ENCODE results near the gene SIL1.

Gene SIL1

DNA sequence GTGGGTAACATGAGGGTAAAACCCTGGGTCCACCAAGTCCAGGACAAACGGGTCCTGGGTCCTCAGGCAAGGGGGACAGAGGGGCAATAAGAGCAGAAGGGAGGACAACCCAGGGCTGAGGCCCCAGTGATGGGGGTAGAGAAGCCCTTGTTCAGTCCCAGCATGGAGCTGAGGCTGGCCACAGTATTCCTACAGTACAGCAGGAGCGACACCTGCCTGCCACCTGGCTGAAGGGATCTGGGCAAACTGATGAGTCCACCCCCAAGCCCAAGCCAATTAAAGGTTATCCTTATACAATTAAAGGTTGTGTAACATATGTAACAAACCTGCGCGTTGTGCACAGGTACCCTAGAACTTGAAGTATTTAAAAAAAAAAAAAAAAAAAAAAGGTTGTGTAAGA lies 225.3 kb downstream of the SIL1 start:
- DNase-seq: peak in 1 of 2 experiments; percentile 15

DNA sequence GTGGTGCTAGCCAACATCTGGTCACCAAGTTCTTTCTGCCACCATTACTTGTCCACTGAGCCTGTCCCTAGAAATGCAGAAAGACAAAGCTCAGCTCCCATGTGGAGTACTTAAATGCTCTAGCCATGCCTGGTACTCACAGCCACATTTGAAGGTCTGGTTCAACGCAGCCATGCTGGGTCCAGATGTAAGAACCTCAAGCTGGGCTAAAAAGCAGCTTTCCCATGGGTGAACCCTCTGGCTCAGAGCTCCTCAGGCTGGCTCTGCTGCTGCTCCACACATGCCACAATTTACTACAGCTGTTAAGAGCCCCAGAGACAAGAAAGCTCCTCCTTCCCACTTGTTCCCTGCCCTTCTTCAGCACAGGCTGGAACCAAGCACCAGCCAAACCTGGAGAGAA lies 225.9 kb downstream of the SIL1 start:
- no peak for DNase-seq

- DNase-seq: peak; percentile 7 to 70
Measured at GRCh38 chr5:138969323-138970002, 228.7 kb downstream of the SIL1 start.

- DNase-seq: no peak
Measured at GRCh38 chr5:138968601-138969000, 229.6 kb downstream of the SIL1 start.

DNA sequence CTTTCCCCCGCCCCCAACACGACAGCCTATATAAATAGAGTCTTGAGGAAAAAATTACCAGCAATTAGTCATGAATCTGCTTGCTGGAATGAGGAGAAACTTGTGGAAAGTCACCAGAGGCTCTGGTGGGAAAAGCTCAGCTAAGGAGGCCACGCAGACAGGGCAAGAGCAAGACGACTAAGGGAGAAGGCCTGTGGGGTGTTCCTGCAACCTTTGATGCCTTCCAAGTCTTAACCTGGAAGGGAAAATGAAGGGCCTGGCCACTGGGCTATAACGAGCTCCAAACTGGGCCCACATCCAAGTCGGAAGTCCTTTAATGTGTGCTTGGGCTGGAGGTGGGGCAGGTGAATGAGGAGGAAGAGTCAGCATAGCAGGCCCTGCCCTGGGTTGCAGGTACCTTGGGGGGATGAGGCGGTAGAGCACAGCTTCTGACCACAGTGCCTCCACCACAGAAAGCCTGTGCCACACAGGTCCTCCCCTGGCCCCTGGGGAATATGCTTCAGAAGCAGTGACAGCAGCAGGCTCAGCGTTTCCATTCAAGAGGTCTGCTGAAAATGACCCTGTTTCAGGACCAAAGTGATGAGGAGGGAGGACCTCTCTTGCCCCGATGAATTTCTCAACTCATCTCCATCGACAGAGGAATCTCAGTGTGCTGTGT lies 230.2 kb downstream of the SIL1 start:
- peak in 1 of 2 experiments; percentile 38 for DNase-seq

GRCh38 chr5:138966236-138966985 lies 231.8 kb downstream of the SIL1 start:
- no peak for DNase-seq

- DNase-seq: no peak
Measured at GRCh38 chr5:138965626-138966025, 232.5 kb downstream of the SIL1 start.

DNA sequence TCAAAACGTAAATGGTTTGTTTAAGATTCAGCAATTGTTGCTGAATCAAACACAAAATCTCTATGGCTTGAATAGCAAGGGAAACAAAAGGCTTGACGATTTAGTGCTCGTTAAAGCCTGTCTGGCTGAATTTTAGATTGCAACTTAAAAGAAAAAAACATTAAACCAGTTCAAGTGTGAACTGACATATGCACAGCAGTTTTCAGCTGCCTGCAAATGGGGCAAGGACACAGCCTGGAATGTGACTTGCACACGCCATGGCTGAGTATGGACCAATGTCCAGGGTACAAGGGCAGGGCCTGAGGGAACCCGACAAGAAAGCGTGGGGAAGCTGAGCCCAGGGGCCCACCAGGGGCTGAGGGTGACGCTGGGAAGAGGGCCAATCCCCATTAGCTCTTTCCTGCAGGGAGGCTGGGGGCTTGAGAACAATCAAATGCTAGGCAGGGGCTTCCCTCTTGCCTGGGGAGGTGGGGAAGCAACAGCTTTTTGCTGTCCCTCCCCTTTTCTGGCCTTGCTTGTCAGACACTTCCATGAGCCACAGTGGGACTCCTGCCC lies 233.4 kb downstream of the SIL1 start:
- no peak for DNase-seq

- DNase-seq: no peak
Measured at GRCh38 chr5:138963763-138964371, 234.3 kb downstream of the SIL1 start.

DNA sequence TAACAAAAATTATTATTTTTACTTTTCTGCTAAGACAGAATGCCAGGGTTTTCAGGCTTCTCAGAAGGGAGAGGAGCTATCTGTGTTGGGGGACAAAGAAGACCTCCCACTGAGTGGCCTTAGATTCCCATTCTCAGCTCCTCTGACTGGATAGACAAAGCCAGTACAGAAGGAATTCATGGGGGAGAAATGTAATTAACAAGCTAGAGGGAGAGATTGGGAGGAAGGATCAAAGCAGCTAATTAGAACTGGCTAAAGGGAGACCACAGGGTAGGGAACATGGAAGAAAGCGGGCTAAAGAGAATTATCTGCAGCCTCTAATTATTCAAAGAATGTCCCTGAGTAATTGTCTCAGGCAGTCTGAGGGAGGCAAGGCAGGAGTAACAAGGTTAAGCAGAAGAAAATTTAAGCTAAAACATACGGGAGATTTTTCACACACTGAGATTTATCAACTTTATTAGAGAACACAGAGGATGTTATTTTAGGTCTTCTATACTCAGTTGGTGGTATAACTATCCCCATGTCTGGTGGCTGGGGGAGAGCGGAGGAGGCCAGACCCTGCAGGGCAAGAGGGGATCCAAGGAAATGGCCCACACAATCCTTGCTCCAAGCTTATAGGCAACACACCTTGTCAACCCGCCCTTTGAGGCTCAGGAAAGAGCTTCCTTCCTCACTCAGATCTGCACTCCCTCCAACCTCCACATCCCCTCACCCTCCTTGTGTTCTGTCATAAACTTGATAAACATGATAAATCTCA lies 235.4 kb downstream of the SIL1 start:
- DNase-seq: no peak

DNA sequence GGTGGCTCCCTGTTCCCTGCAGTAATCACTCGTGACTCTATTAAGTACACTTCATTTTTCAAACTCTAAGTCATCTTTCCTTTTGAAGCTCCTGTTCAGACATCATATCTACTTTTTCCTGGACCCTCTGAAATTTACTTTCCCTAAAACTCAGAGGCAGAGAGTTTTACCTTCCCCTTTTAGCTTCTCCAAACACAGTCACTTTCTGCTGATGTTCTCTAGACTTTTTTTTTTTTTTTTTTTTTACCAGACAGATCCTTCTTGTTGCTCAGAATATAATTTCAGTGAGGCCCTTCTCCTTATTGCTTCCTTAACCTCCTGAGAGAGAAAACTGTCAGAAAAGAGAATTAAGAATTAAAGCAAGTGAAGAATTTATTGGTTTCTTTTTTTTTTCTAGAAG lies 236.4 kb downstream of the SIL1 start:
- no peak for DNase-seq

- DNase-seq: no peak
Measured at GRCh38 chr5:138961221-138961620, 236.9 kb downstream of the SIL1 start.

DNA sequence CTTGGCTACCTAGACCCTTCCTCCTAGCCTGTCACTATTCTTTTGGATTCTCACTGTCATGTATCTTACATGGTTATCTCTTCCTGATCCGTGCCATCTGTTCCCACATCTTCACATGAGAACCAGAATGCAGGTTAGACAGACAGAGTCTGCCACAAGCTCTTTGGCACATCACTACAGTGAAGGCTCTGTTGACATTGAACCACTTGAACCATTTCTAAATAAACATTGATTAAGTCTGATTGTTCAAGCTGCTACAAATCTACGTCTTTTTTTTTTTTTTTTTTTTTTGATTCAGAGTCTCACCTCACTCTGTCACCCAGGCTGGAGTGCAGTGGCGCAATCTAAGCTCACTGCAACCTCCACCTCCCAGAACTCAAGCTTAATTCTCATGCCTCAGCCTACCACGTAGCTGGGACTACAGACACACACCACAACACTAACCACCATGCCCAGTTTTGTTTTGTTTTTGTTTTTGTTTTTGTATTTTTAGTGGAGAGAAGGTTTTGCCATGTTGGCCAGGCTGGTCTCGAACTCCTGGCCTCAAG lies 237.9 kb downstream of the SIL1 start:
- peak in 1 of 2 experiments; percentile 42 for DNase-seq

- DNase-seq: no peak
Measured at GRCh38 chr5:138956801-138957200, 241.4 kb downstream of the SIL1 start.

DNA sequence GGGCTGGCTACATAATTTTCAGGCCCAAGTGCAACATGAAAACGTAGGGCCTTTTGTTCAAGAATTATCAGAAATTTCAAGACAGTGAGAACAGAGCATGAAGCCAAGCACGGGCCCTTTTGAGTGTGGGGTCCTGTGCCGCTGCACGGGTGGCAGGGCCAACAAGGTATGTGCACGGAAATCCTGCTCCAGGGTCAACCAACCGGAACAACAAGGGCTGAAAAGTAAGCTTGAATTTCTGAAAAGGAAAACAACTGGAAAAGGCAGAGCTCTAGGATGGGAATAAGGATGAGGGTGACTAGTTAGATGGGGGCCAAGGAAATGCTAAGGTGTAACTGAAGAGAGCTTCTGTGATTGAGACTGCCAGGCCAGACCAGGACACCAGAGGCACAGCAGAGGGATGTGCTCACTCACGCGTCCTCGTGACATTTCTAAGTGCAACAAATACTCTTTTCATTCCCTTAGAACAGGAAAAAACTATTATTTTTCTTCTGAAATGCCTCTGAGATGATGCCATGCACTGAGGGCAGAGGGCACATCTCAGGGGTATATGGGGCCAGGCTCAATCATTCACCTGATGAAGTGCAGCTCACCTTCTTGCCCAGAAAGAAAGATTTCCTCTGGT lies 242.4 kb downstream of the SIL1 start:
- no peak for DNase-seq

- peak; percentile 57 to 88 for DNase-seq
Measured at GRCh38 chr5:138955013-138955660, 243.0 kb downstream of the SIL1 start.

GRCh38 chr5:138954257-138955012 lies 243.7 kb downstream of the SIL1 start:
- DNase-seq: peak; percentile 62 to 88

DNA sequence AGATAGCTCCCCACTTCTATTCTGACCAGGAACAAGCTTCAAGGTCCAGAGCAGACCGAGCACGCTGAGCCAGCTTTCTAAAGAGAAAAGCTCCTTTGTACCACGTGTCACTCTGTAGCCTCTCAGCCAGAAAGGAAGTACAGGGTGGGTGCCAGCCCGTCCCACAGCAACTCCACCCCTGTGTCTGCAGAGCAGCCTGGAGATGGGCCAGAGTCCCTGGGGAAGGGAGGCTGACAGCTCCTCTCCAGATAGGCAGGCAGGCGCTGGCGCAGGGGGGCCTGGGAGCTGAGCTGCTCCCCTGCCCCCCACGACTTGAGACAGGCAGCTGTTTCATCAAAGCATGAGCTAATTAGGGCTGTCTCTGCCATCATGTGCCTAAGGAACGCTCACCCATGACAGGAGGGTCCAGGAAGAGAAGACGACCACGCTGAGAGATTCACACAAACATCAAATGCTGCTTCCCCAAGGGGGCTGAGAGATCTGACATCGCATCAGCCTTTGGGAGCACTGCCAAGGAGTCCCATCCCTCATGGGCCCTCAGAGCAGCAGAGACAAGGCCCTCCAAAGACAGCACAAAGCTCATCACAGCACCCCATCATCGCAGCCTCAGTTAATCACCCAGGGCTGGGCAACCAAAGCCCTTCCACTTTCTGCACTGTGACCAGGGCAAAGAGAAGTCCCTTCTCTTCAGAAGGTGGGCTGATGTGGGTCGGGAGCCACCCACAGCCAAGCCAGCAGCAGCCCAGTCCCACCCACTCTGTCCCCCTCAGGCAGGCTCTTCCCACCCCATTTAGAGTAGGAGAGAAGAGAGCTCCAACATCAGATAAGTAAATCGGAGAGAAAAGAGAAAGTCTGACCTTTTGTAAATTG lies 244.5 kb downstream of the SIL1 start:
- DNase-seq: peak; percentile 84 to 90

- DNase-seq: peak in 1 of 2 experiments; percentile 42
Measured at GRCh38 chr5:138952962-138953361, 245.2 kb downstream of the SIL1 start.
